ENCODE results near the gene S100A16. TPM values are rescaled to one million over a fixed set of nuclear protein-coding genes. Genes with fewer than 3 reads are reported as not detected.

S100A16 gene
- total and polyA plus RNA-seq, 9 of the 15 experiments (the other 6 are each of a cell fraction or from before 2014, with no cell fraction given) = 1.6 to 6.9 (median 4.3) TPM

- peak; percentile 58; the same call in 1 of the 2 replicates for TF ChIP-seq LEF1 (IDR thresholded peaks at IDR 0.05)
- TF ChIP-seq STAT6 (CRISPR knock-in tag; IDR thresholded peaks at IDR 0.05) = no peak
- no peak for TF ChIP-seq IRF9 (tag; IDR thresholded peaks at IDR 0.05)
- no peak for TF ChIP-seq ARNT (IDR thresholded peaks at IDR 0.05)
- no peak for TF ChIP-seq ZNF253 (CRISPR knock-in tag; conservative IDR thresholded peaks at IDR 0.05)
- 0 out of 2 replicates have a peak, but pooled peaks have one; percentile 22 for TF ChIP-seq ZBTB26 (CRISPR knock-in tag; IDR thresholded peaks at IDR 0.05)
- TF ChIP-seq RAD21 (CRISPR knock-in tag; conservative IDR thresholded peaks at IDR 0.05 in 1 of 2, IDR thresholded peaks at IDR 0.05 in 1 of 2) = peak in 1 of 2 experiments; percentile 67; a peak in 3 of 4 replicates
- TF ChIP-seq CTCF (IDR thresholded peaks at IDR 0.05 in 2 of 3, conservative IDR thresholded peaks at IDR 0.05 in 1 of 3; ENCODE audit: insufficient read depth in 2 of 3, low read depth in 1 of 3, low read length in 3 of 3) = peak; percentile 85 to 95 (median 89)
- no peak for TF ChIP-seq CBX8 (IDR thresholded peaks at IDR 0.05; ENCODE audit: borderline replicate concordance, extremely low read depth, low read depth, low read length, poor library complexity, severe bottlenecking)
- TF ChIP-seq BACH1 (tag; IDR thresholded peaks at IDR 0.05) = no peak
- TF ChIP-seq TOE1 (IDR thresholded peaks at IDR 0.05; ENCODE audit: borderline replicate concordance) = 0 out of 2 replicates have a peak, but pooled peaks have one; percentile 23
- no peak for TF ChIP-seq TOE1 (CRISPR knock-in tag; IDR thresholded peaks at IDR 0.05; ENCODE audit: borderline replicate concordance, low read depth)
- no peak for TF ChIP-seq GTF2B (IDR thresholded peaks at IDR 0.05; ENCODE audit: extremely low read depth, insufficient read length)
- peak; percentile 66; the same call in 1 of the 2 replicates for TF ChIP-seq TFAP4 (CRISPR knock-in tag; IDR thresholded peaks at IDR 0.05; ENCODE audit: borderline replicate concordance)
- TF ChIP-seq SRF (CRISPR knock-in tag; IDR thresholded peaks at IDR 0.05) = 0 out of 4 replicates have a peak, but pooled peaks of 1 of the 2 experiments have one; percentile 42
- peak; percentile 29; the same call in 1 of the 2 replicates for TF ChIP-seq ZFX (CRISPR knock-in tag; IDR thresholded peaks at IDR 0.05)
Measured at GRCh38 chr1:153626904-153627714, 14.2 kb upstream of the S100A16 start, which contains the start of gene S100A13 (continued).

All from K562 (cell line).